Endothelial cell of umbilical vein (primary cell): Measurements from ENCODE around the gene APOL2. TPM values are rescaled to one million over a fixed set of nuclear protein-coding genes. Genes with fewer than 3 reads are reported as not detected.

ENCODE experiments used
- BruUV-seq: library from RNA; stranded (reverse); fragments of 400-500 nt; replicated peaks from 2 replicates; lab custom pipeline; 2021; lab: Mats Ljungman, UMichigan
- CTCF ChIA-PET: fragments of 300-600, 350-600 bp; sonication (Branson Sonifier 250); formaldehyde crosslinking; loops from one replicate; lab custom pipeline; 2021; ENCODE audit warnings: antibody characterized with exemption, inconsistent platforms; lab: Charles Lee
- POLR2A ChIA-PET: fragments of 300-600, 350-600 bp; sonication (Branson Sonifier 250); formaldehyde crosslinking; loops from one replicate; lab custom pipeline; 2021; ENCODE audit warnings: antibody characterized with exemption, inconsistent platforms; lab: Charles Lee
- DNase-seq: peaks from one replicate; pipeline ENCODE4 v3.0.0-alpha.2; 2011; ENCODE audit warnings: low read depth, low spot score
- FAIRE-seq: peaks from 2 replicates; lab custom pipeline; 2011; peaks lifted over from hg19 to GRCh38; lab: Jason Lieb, UNC
- H2AFZ ChIP-seq: 2 replicates; pipeline ENCODE4 v1.6.0; 2012; ENCODE audit warnings: low read depth, low read length, control low read depth, inconsistent platforms
- H3K27ac ChIP-seq: 2 replicates; pipeline ENCODE4 v1.5.1; 2011; ENCODE audit warnings: low read depth, mild to moderate bottlenecking, control low read depth, low read length, moderate library complexity; ENCODE audit not compliant: insufficient read depth
- H3K27me3 ChIP-seq, 2 experiments: 2 replicates each; pipeline versions ENCODE4 v1.6.0 to v1.6.1; 2011; ENCODE audit warnings: low read length in 2 of 2, mixed read lengths in 1 of 2; ENCODE audit not compliant: control insufficient read depth in 2 of 2, insufficient read depth in 2 of 2
- H3K36me3 ChIP-seq, 2 experiments: 2 replicates in 1 of 2; 3 replicates in 1 of 2; pipeline ENCODE4 v1.5.1; 2011; ENCODE audit warnings: low read length in 2 of 2, mild to moderate bottlenecking in 1 of 2, moderate library complexity in 1 of 2; ENCODE audit not compliant: control insufficient read depth in 2 of 2, insufficient read depth in 2 of 2; ENCODE audit errors: extremely low read depth in 1 of 2
- H3K4me1 ChIP-seq: 3 replicates; pipeline ENCODE4 v1.5.1; 2011; ENCODE audit warnings: mild to moderate bottlenecking, low read length; ENCODE audit not compliant: control insufficient read depth, insufficient read depth; ENCODE audit errors: extremely low read depth
- H3K4me2 ChIP-seq: 2 replicates; pipeline ENCODE4 v1.6.1; 2011; ENCODE audit warnings: low read length, control low read depth, mixed read lengths; ENCODE audit not compliant: insufficient read depth
- H3K4me3 ChIP-seq, 3 experiments: fragments of 200-600 bp in 1 of 3; sonication (generic), shearing (Covaris generic) in 1 of 3; replicated peaks in 1 of 3; 2 replicates each; pipeline ENCODE4 v1.5.1; 2011 to 2016; ENCODE audit warnings: control low read depth in 3 of 3, low read length in 3 of 3, mild to moderate bottlenecking in 2 of 3, inconsistent platforms in 1 of 3, low read depth in 1 of 3, moderate library complexity in 1 of 3; ENCODE audit not compliant: insufficient read depth in 1 of 3
- H3K79me2 ChIP-seq: 2 replicates; pipeline ENCODE4 v1.6.0; 2012; ENCODE audit warnings: low read length, inconsistent platforms; ENCODE audit not compliant: control insufficient read depth, insufficient read depth
- H3K9ac ChIP-seq: replicated peaks from 2 replicates; pipeline ENCODE3; 2011; ENCODE audit warnings: low read length, control low read depth; ENCODE audit not compliant: insufficient read depth; ENCODE audit errors: extremely low read depth
- H3K9me1 ChIP-seq: replicated peaks from 3 replicates; pipeline ENCODE4 v1.6.0; 2011; ENCODE audit warnings: mild to moderate bottlenecking, low read length; ENCODE audit not compliant: control insufficient read depth, insufficient read depth; ENCODE audit errors: extremely low read depth
- H3K9me3 ChIP-seq: replicated peaks from 2 replicates; pipeline ENCODE4 v1.5.1; 2012; ENCODE audit warnings: low read length, inconsistent platforms; ENCODE audit not compliant: control insufficient read depth, insufficient read depth
- H4K20me1 ChIP-seq: replicated peaks from 2 replicates; pipeline ENCODE3; 2011; ENCODE audit warnings: mild to moderate bottlenecking, low read length; ENCODE audit not compliant: control insufficient read depth, insufficient read depth; ENCODE audit errors: extremely low read depth
- FOS ChIP-seq: IDR thresholded peaks from 2 replicates; pipeline ENCODE4 v1.6.1; 2011; ENCODE audit warnings: mild to moderate bottlenecking, low read length, moderate library complexity, borderline replicate concordance; ENCODE audit not compliant: insufficient read depth
- GATA2 ChIP-seq: IDR thresholded peaks from 2 replicates; pipeline ENCODE4 v1.7.0; 2011; ENCODE audit warnings: low read depth, mild to moderate bottlenecking, moderate library complexity, mixed read lengths, low read length; ENCODE audit not compliant: insufficient read length, insufficient read depth
- MYC ChIP-seq: IDR thresholded peaks from one replicate; pipeline ENCODE4 v1.6.1; 2011; ENCODE audit warnings: mild to moderate bottlenecking, low read depth, low read length
- POLR2AphosphoS5 ChIP-seq: IDR thresholded peaks from 2 replicates; pipeline ENCODE4 v1.6.1; 2012; ENCODE audit warnings: low read depth, mild to moderate bottlenecking, control low read depth, low read length, moderate library complexity; ENCODE audit not compliant: insufficient read depth
- dilution Hi-C: fragments of 300-500 bp; cut with MboI; formaldehyde crosslinking; loops from one replicate; pipeline ENCODE4 v1.15.0; 2019; ENCODE audit warnings: low sequenced_read_pairs; ENCODE audit not compliant: extremely low pct_ligation_motif_present
- intact Hi-C: fragments of 100-400 bp; cut with micrococcal nuclease; formaldehyde crosslinking; loops from one replicate; pipeline ENCODE4 v1.10.0; 2022
- polyA plus RNA-seq, 4 experiments: library from polyadenylated mRNA; depleted of rRNA in 3 of 4; stranded (reverse) in 3 of 4; unstranded in 1 of 4; fragments of >200 nt; gene quantifications; 2 replicates each; pipeline versions ENCODE4 v1.2.1 to v1.2.3, GENCODE V29; 2011 to 2012; ENCODE audit warnings: missing spikeins in 1 of 4
- total RNA-seq: library from RNA; stranded (reverse); gene quantifications from 2 replicates; pipeline ENCODE4 v1.2.3, GENCODE V29; 2021
- TF ChIP-seq, protein P1 (sequence below), 2 donors: IDR thresholded peaks; 1 replicate in 1 of 2; 2 replicates in 1 of 2; pipeline ENCODE4 v1.5.1; 2011; ENCODE audit warnings: low read length in 2 of 2, mild to moderate bottlenecking in 2 of 2, moderate library complexity in 2 of 2, control low read depth in 1 of 2, inconsistent platforms in 1 of 2, low read depth in 1 of 2; ENCODE audit not compliant: insufficient read depth in 1 of 2; ENCODE audit errors: extremely low read depth in 1 of 2

APOL2 gene
- total and polyA plus RNA-seq, 2 donors (not counting 3 experiments of a cell fraction or from before 2014, with no cell fraction given) = 16.9 to 37.6 TPM

GRCh38 chr22:36194971-36195370 lies 44.4 kb downstream of the APOL2 start:
- no peaks in the 10 kb centered on the region for H3K36me3 ChIP-seq
- TF ChIP-seq, protein P1, sequence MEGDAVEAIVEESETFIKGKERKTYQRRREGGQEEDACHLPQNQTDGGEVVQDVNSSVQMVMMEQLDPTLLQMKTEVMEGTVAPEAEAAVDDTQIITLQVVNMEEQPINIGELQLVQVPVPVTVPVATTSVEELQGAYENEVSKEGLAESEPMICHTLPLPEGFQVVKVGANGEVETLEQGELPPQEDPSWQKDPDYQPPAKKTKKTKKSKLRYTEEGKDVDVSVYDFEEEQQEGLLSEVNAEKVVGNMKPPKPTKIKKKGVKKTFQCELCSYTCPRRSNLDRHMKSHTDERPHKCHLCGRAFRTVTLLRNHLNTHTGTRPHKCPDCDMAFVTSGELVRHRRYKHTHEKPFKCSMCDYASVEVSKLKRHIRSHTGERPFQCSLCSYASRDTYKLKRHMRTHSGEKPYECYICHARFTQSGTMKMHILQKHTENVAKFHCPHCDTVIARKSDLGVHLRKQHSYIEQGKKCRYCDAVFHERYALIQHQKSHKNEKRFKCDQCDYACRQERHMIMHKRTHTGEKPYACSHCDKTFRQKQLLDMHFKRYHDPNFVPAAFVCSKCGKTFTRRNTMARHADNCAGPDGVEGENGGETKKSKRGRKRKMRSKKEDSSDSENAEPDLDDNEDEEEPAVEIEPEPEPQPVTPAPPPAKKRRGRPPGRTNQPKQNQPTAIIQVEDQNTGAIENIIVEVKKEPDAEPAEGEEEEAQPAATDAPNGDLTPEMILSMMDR (IDR thresholded peaks at IDR 0.05; ENCODE audit: extremely low read depth in 1 of 2, insufficient read depth in 1 of 2, low read depth in 1 of 2, low read length in 2 of 2) = peak; percentile 68 to 76
- TF ChIP-seq POLR2AphosphoS5 (no peak), MYC (no peak), FOS (no peak)
- intact Hi-C loops (loop anchor here (1.0 to 5.0 kb wide), 2 partner anchors 26 to 82 kb away; no protein-coding TSS in a partner anchor), dilution Hi-C loops (no loop called here)
- H3K9me1 ChIP-seq = no peaks in the 10 kb centered on the region
- no peaks in the 10 kb centered on the region for H3K79me2 ChIP-seq
- H3K27me3 ChIP-seq = peaks cover 0 to 6% of the 10 kb centered on the region in 2 experiments
- H2AFZ ChIP-seq = no peak overlapping the region
- FAIRE-seq (peak; percentile 96), DNase-seq (peak; percentile 74)
- no peak overlapping the region for H3K27ac ChIP-seq
- H3K9ac ChIP-seq = no peak overlapping the region
- no peaks in the 10 kb centered on the region for H4K20me1 ChIP-seq
- no TSS peak for BruUV-seq
- ChIA-PET CTCF (interaction anchor here (0.7 to 4.5 kb wide), 26 partner anchors 8 to 792 kb away, joined by 3 to 48 read pairs (median 5); partner anchors contain the start of genes APOL1 and APOL2), POLR2A (no interaction called here)
- H3K4me3 ChIP-seq = no peak overlapping the region
- no peak overlapping the region for H3K4me2 ChIP-seq
- peaks cover 33% of the 10 kb centered on the region for H3K4me1 ChIP-seq
- H3K9me3 ChIP-seq = no peaks in the 10 kb centered on the region

DNA sequence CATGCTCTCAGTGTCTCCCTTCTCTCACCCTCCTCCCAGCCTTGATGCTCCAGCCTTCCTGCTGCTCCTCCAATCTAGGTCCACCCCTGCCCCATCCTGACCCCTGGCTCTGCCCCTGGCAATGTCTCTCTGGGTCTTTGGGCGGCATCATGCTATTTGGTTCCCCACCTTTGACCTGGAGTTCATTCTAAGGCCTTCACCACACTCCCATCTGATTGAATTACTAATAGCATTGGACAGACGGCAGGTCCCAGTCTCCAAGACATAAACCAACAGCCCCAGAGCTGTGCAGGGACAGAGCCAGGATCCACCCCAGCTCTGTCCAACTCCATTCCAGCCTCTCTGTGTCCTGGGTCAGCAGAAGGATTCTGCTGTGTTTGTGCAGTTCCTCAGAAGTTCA lies 44.9 kb downstream of the APOL2 start:
- Histone ChIP-seq H3K36me3 (no peaks in the 10 kb centered on the region), H3K27ac (no peak overlapping the region), H3K79me2 (no peaks in the 10 kb centered on the region), H3K27me3 (peaks cover 0 to 6% of the 10 kb centered on the region in 2 experiments), H4K20me1 (no peaks in the 10 kb centered on the region), H3K4me1 (peaks cover 33% of the 10 kb centered on the region), H3K9me1 (no peaks in the 10 kb centered on the region), H3K9ac (no peak overlapping the region), H3K9me3 (no peaks in the 10 kb centered on the region), H2AFZ (no peak overlapping the region), H3K4me2 (no peak overlapping the region), H3K4me3 (no peak overlapping the region)
- no TSS peak for BruUV-seq
- DNase-seq (no peak), FAIRE-seq (no peak)
- POLR2A ChIA-PET = no interaction called here
- intact Hi-C loops = no loop called here
- TF ChIP-seq GATA2 = no peak
- no peak for TF ChIP-seq FOS
- CTCF ChIA-PET = interaction anchor here (0.7 to 4.5 kb wide), 26 partner anchors 8 to 791 kb away, joined by 3 to 48 read pairs (median 5); partner anchors contain the start of genes APOL1 and APOL2
- dilution Hi-C loops = no loop called here
